GM18526 (cell line): ENCODE measurements around the gene MEGF6.

Source experiments
- POLR2A ChIP-seq: IDR thresholded peaks from 3 replicates; pipeline ENCODE4 v1.6.1; 2011; ENCODE audit not compliant: insufficient read length; ENCODE audit errors: extremely low read depth

MEGF6 gene

GRCh38 chr1:3474421-3474820 lies 136.9 kb downstream of the MEGF6 start:
- no peak for TF ChIP-seq POLR2A

GRCh38 chr1:3474016-3474415 lies 137.3 kb downstream of the MEGF6 start:
- no peak for TF ChIP-seq POLR2A

- TF ChIP-seq POLR2A, result no peak
Measured at GRCh38 chr1:3473381-3473844, 137.9 kb downstream of the MEGF6 start.

GRCh38 chr1:3472906-3473305 lies 138.4 kb downstream of the MEGF6 start:
- TF ChIP-seq POLR2A, result no peak

GRCh38 chr1:3472088-3472850 lies 139.0 kb downstream of the MEGF6 start:
- no peak for TF ChIP-seq POLR2A

- no peak for TF ChIP-seq POLR2A
Measured at GRCh38 chr1:3471356-3472087, 139.8 kb downstream of the MEGF6 start.

- no peak for TF ChIP-seq POLR2A
Measured at GRCh38 chr1:3470650-3471355, 140.5 kb downstream of the MEGF6 start.

- no peak for TF ChIP-seq POLR2A
Measured at GRCh38 chr1:3469849-3470649, 141.3 kb downstream of the MEGF6 start.

GRCh38 chr1:3469104-3469848 lies 142.0 kb downstream of the MEGF6 start:
- TF ChIP-seq POLR2A, result no peak

GRCh38 chr1:3468236-3469103 lies 142.8 kb downstream of the MEGF6 start:
- no peak for TF ChIP-seq POLR2A

GRCh38 chr1:3467096-3468036 lies 143.9 kb downstream of the MEGF6 start:
- TF ChIP-seq POLR2A, result no peak

- TF ChIP-seq POLR2A, result no peak
Measured at GRCh38 chr1:3466366-3467075, 144.8 kb downstream of the MEGF6 start.
